Liver (tissue), 9 donors: ENCODE results near the gene LGR5. TPM values are rescaled to one million over a fixed set of nuclear protein-coding genes. Genes with fewer than 3 reads are reported as not detected.
A peak's percentile ranks its signal among the peaks of the same experiment; 100 is the strongest.

Source experiments
- DNase-seq: peaks from one replicate; pipeline ENCODE4 v3.0.0-alpha.2; 2017; ENCODE audit warnings: low spot score
- H3K27ac ChIP-seq, 2 donors: one replicate each; pipeline ENCODE4 v1.7.0; 2013; ENCODE audit warnings: inconsistent platforms in 2 of 2, low read length in 2 of 2, control low read depth in 1 of 2, low read depth in 1 of 2, mild to moderate bottlenecking in 1 of 2
- H3K27me3 ChIP-seq, 4 donors: one replicate each; pipeline versions ENCODE4 v1.6.1 to v1.7.0; 2013; ENCODE audit warnings: low read length in 3 of 4, inconsistent platforms in 1 of 4, mild to moderate bottlenecking in 1 of 4, moderate library complexity in 1 of 4; ENCODE audit not compliant: control insufficient read depth in 4 of 4, insufficient read depth in 4 of 4
- H3K36me3 ChIP-seq, 4 donors: one replicate each; pipeline versions ENCODE4 v1.6.1 to v1.7.0; 2013; ENCODE audit warnings: low read length in 3 of 4, mild to moderate bottlenecking in 3 of 4, low read depth in 1 of 4, moderate library complexity in 1 of 4; ENCODE audit not compliant: control insufficient read depth in 4 of 4, insufficient read depth in 3 of 4
- H3K4me1 ChIP-seq, 4 donors: one replicate each; pipeline versions ENCODE4 v1.6.1 to v1.7.0; 2013; ENCODE audit warnings: low read length in 3 of 4, mild to moderate bottlenecking in 3 of 4, moderate library complexity in 1 of 4; ENCODE audit not compliant: control insufficient read depth in 4 of 4, insufficient read depth in 4 of 4
- H3K4me3 ChIP-seq, 3 donors: one replicate each; pipeline versions ENCODE4 v1.6.1 to v1.7.0; 2013; ENCODE audit warnings: low read length in 3 of 3, control low read depth in 1 of 3, low read depth in 1 of 3, mild to moderate bottlenecking in 1 of 3
- H3K9ac ChIP-seq, 2 donors: one replicate each; pipeline ENCODE4 v1.7.0; 2013; ENCODE audit warnings: low read length in 2 of 2, mild to moderate bottlenecking in 2 of 2, moderate library complexity in 2 of 2, control low read depth in 1 of 2, low read depth in 1 of 2
- H3K9me3 ChIP-seq, 4 donors: one replicate each; pipeline versions ENCODE4 v1.6.1 to v1.7.0; 2013; ENCODE audit warnings: low read length in 3 of 4; ENCODE audit not compliant: control insufficient read depth in 4 of 4
- FOXA2 ChIP-seq: IDR thresholded peaks from 2 replicates; pipeline ENCODE4 v1.6.1; 2016; ENCODE audit warnings: antibody characterized with exemption
- HNF4A ChIP-seq, 2 donors: conservative IDR thresholded peaks; 2 replicates each; pipeline ENCODE4 v1.6.1; 2016; ENCODE audit warnings: antibody characterized with exemption in 2 of 2, mild to moderate bottlenecking in 2 of 2
- NR2F2 ChIP-seq: IDR thresholded peaks from 2 replicates; pipeline ENCODE4 v1.6.1; 2016; ENCODE audit warnings: antibody characterized with exemption
- RAD21 ChIP-seq, 2 donors: IDR thresholded peaks; 2 replicates each; pipeline ENCODE4 v1.6.1; 2016; ENCODE audit warnings: antibody characterized with exemption in 2 of 2, mild to moderate bottlenecking in 2 of 2
- REST ChIP-seq: IDR thresholded peaks from 2 replicates; pipeline ENCODE4 v1.6.1; 2016; ENCODE audit warnings: antibody characterized with exemption, mild to moderate bottlenecking
- SP1 ChIP-seq: IDR thresholded peaks from 2 replicates; pipeline ENCODE4 v1.6.1; 2018; ENCODE audit warnings: antibody characterized with exemption, mild to moderate bottlenecking
- WGBS: extraction: QIAGEN DNeasy Blood & Tissue Kit; methylation state at CpG from one replicate; pipeline ENCODE4 v1.1.7; 2013; 5-methylcytosine and 5-hydroxymethylcytosine counted together
- polyA plus RNA-seq, 2 donors: library from polyadenylated mRNA; stranded (reverse) in 1 of 2; unstranded in 1 of 2; fragments of 200-250 nt in 1 of 2; fragments of >200 nt in 1 of 2; fragmentation: Nextera tagmentation in 1 of 2; extraction: Ambion mirVana in 1 of 2; gene quantifications; one replicate each; pipeline versions ENCODE4 v1.2.1 to v1.2.3, GENCODE V29; 2013 to 2015
- total RNA-seq, 2 donors: library from RNA; depleted of rRNA; stranded (reverse); fragments of >200 nt; gene quantifications; one replicate each; pipeline ENCODE4 v1.2.3, GENCODE V29; 2014
- TF ChIP-seq, protein P1 (sequence below): IDR thresholded peaks from 2 replicates; pipeline ENCODE4 v1.6.1; 2016; ENCODE audit warnings: antibody characterized with exemption
- TF ChIP-seq, protein P2 (sequence below): fragments of 150-350 bp; IDR thresholded peaks from 2 replicates; pipeline ENCODE4 v1.5.1; 2017; ENCODE audit warnings: improper control_type of control experiment, low read depth, low read length; ENCODE audit not compliant: missing input control
- donor health status: healthy.
- donor health status: healthy.
- donor health status: healthy.
- donor health status: healthy.
- donor health status: healthy.

LGR5 gene
- total and polyA plus RNA-seq, 4 donors: 0.17 to 0.99 (median 0.82) TPM

DNA sequence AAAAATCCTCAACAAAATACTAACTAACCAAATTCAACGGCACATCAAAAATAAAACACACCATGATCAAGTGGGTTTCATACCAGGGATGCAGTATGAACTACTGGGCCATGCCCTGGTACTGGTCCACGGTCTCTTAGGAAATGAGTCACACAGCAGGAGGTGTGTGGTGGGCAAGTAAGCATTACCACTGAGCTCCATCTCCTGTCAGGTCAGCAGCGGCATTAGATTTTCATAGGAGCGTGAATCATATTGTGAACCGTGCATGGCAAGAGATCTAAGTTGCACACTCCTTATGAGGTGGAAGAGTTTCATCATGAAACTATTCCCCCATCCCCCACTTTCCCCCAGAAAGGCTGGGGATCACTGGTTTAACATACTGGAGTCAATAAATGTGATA is 6.7 kb upstream of the LGR5 start:
- WGBS: 93% methylated on average over 5 of the region's 5 CpGs
- TF ChIP-seq SP1: no peak
- H3K27ac ChIP-seq: no peak overlapping the region
- no peaks in the 10 kb centered on the region for H3K36me3 ChIP-seq
- no peak overlapping the region for H3K4me3 ChIP-seq
- peaks cover 0 to 9% (median 0%) of the 10 kb centered on the region in 4 donors for H3K27me3 ChIP-seq
- H3K4me1 ChIP-seq: no peaks in the 10 kb centered on the region
- H3K9me3 ChIP-seq: peaks cover 5 to 16% (median 6%) of the 10 kb centered on the region in 4 donors
- H3K9ac ChIP-seq: no peak overlapping the region
- DNase-seq: no peak

GRCh38 chr12:71436696-71437095 is 2.9 kb upstream of the LGR5 start:
- H3K4me3 ChIP-seq: no peak overlapping the region
- no peaks in the 10 kb centered on the region for H3K36me3 ChIP-seq
- H3K27ac ChIP-seq: no peak overlapping the region
- no peak for TF ChIP-seq HNF4A (conservative IDR thresholded peaks at IDR 0.05)
- TF ChIP-seq RAD21 (IDR thresholded peaks at IDR 0.05): no peak
- no peak for TF ChIP-seq FOXA2
- TF ChIP-seq NR2F2: no peak
- TF ChIP-seq, protein P1, sequence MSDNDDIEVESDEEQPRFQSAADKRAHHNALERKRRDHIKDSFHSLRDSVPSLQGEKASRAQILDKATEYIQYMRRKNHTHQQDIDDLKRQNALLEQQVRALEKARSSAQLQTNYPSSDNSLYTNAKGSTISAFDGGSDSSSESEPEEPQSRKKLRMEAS: no peak
- no peak for DNase-seq
- peaks cover 6 to 28% (median 26%) of the 10 kb centered on the region in 4 donors for H3K4me1 ChIP-seq
- H3K9me3 ChIP-seq: peaks cover 5 to 16% (median 6%) of the 10 kb centered on the region in 4 donors
- H3K27me3 ChIP-seq: peaks cover 0 to 9% (median 4%) of the 10 kb centered on the region in 4 donors
- H3K9ac ChIP-seq: no peak overlapping the region

GRCh38 chr12:71438670-71439361 is 782 bp upstream of the LGR5 start:
- TF ChIP-seq, protein P2, sequence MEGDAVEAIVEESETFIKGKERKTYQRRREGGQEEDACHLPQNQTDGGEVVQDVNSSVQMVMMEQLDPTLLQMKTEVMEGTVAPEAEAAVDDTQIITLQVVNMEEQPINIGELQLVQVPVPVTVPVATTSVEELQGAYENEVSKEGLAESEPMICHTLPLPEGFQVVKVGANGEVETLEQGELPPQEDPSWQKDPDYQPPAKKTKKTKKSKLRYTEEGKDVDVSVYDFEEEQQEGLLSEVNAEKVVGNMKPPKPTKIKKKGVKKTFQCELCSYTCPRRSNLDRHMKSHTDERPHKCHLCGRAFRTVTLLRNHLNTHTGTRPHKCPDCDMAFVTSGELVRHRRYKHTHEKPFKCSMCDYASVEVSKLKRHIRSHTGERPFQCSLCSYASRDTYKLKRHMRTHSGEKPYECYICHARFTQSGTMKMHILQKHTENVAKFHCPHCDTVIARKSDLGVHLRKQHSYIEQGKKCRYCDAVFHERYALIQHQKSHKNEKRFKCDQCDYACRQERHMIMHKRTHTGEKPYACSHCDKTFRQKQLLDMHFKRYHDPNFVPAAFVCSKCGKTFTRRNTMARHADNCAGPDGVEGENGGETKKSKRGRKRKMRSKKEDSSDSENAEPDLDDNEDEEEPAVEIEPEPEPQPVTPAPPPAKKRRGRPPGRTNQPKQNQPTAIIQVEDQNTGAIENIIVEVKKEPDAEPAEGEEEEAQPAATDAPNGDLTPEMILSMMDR: no peak
- H3K9me3 ChIP-seq: peaks cover 5 to 16% (median 6%) of the 10 kb centered on the region in 4 donors
- H3K9ac ChIP-seq: no peak overlapping the region
- no peaks in the 10 kb centered on the region for H3K36me3 ChIP-seq
- no peak overlapping the region for H3K27ac ChIP-seq
- H3K4me1 ChIP-seq: peaks cover 6 to 28% (median 26%) of the 10 kb centered on the region in 4 donors
- H3K27me3 ChIP-seq: peaks cover 0 to 9% (median 4%) of the 10 kb centered on the region in 4 donors
- 5% methylated on average over 17 of the region's 17 CpGs for WGBS
- peak overlapping the region in 2 of 3 donors; percentile 53 to 57 for H3K4me3 ChIP-seq
- DNase-seq: no peak

GRCh38 chr12:71439362-71439612 is 311 bp upstream of the LGR5 start:
- DNase-seq: no peak
- H3K27ac ChIP-seq: no peak overlapping the region
- peaks cover 5 to 16% (median 6%) of the 10 kb centered on the region in 4 donors for H3K9me3 ChIP-seq
- peak overlapping the region in 2 of 3 donors; percentile 53 to 57 for H3K4me3 ChIP-seq
- TF ChIP-seq, protein P1: no peak
- TF ChIP-seq REST: no peak
- no peak overlapping the region for H3K9ac ChIP-seq
- no peaks in the 10 kb centered on the region for H3K36me3 ChIP-seq
- 3% methylated on average over 17 of the region's 17 CpGs for WGBS
- peaks cover 6 to 28% (median 26%) of the 10 kb centered on the region in 4 donors for H3K4me1 ChIP-seq
- H3K27me3 ChIP-seq: peaks cover 0 to 9% (median 4%) of the 10 kb centered on the region in 4 donors
